Adrenal gland (tissue), 5 donors: Measurements from ENCODE around the gene CCDC6.

Experiments used
- CTCF ChIP-seq, 6 experiments: fragments of 450-650 bp in 4 of 6; fragments of 200-600 bp in 2 of 6; sonication (generic) in 1 of 6; IDR thresholded peaks; 1 replicate in 5 of 6; 2 replicates in 1 of 6; pipeline versions ENCODE4 v1.5.1 to v1.8.0; 2016 to 2021; ENCODE audit warnings: antibody characterized with exemption in 6 of 6, mild to moderate bottlenecking in 2 of 6, moderate library complexity in 1 of 6
- POLR2A ChIP-seq, 2 donors: fragments of 450-650 bp; IDR thresholded peaks; one replicate each; pipeline ENCODE4 v1.6.1; 2017; ENCODE audit warnings: antibody characterized with exemption in 2 of 2, mild to moderate bottlenecking in 2 of 2, moderate library complexity in 1 of 2
- donor health status: DM: no; HTN: no; CAD: no.

GRCh38 chr10:59877191-59877671 lies 29.1 kb downstream of the CCDC6 start:
- TF ChIP-seq POLR2A (IDR thresholded peaks at IDR 0.05) (no peak), CTCF (IDR thresholded peaks at IDR 0.05) (no peak)
